HepG2 (cell line): Measurements from ENCODE around the gene ZNF771. TPM values are rescaled to one million over a fixed set of nuclear protein-coding genes. Genes with fewer than 3 reads are reported as not detected.

Experiments used
- EZH2 ChIP-seq: conservative IDR thresholded peaks from 2 replicates; pipeline ENCODE4 v1.6.1; 2012; ENCODE audit warnings: mild to moderate bottlenecking, low read depth, low read length, moderate library complexity
- FOXJ3 ChIP-seq: sonication (generic); formaldehyde crosslinking; IDR thresholded peaks from 2 replicates; pipeline ENCODE4 v1.4.0; 2020; ENCODE audit warnings: missing genetic modification reagents, mild to moderate bottlenecking, borderline replicate concordance
- TCF12 ChIP-seq, 2 experiments: fragments of 450-650 bp in 1 of 2; sonication (generic) in 1 of 2; formaldehyde crosslinking in 1 of 2; IDR thresholded peaks; 2 replicates each; pipeline versions ENCODE4 v1.6.1 to v1.8.0; 2017 to 2022; ENCODE audit warnings: antibody characterized with exemption in 1 of 2, mild to moderate bottlenecking in 1 of 2, missing genetic modification reagents in 1 of 2, moderate library complexity in 1 of 2
- TP53 ChIP-seq: sonication (generic); formaldehyde crosslinking; conservative IDR thresholded peaks from 2 replicates; pipeline ENCODE4 v1.4.0; 2020; ENCODE audit warnings: missing genetic modification reagents
- ZBTB21 ChIP-seq: sonication (generic); formaldehyde crosslinking; IDR thresholded peaks from 2 replicates; pipeline ENCODE4 v1.4.0; 2020; ENCODE audit warnings: missing genetic modification reagents
- ZFAT ChIP-seq: sonication (generic); formaldehyde crosslinking; conservative IDR thresholded peaks from 2 replicates; pipeline ENCODE4 v1.8.1; 2023; ENCODE audit warnings: missing genetic modification reagents, inconsistent platforms
- ZNF180 ChIP-seq: sonication (generic); formaldehyde crosslinking; IDR thresholded peaks from 2 replicates; pipeline ENCODE4 v1.4.0; 2020; ENCODE audit warnings: low read depth, missing genetic modification reagents, borderline replicate concordance
- ZNF430 ChIP-seq: sonication (generic); formaldehyde crosslinking; IDR thresholded peaks from 2 replicates; pipeline ENCODE4 v1.9.0; 2021; ENCODE audit warnings: mild to moderate bottlenecking, missing genetic modification reagents
- ZNF547 ChIP-seq: sonication (generic); formaldehyde crosslinking; IDR thresholded peaks from 2 replicates; pipeline ENCODE4 v1.5.1; 2020; ENCODE audit warnings: mild to moderate bottlenecking, missing genetic modification reagents
- ZNF616 ChIP-seq: sonication (generic); formaldehyde crosslinking; IDR thresholded peaks from 2 replicates; pipeline ENCODE4 v1.5.0; 2020; ENCODE audit warnings: low read depth, mild to moderate bottlenecking, missing genetic modification reagents
- ZNF703 ChIP-seq: sonication (generic); formaldehyde crosslinking; IDR thresholded peaks from 2 replicates; pipeline ENCODE4 v1.5.1; 2020; ENCODE audit warnings: missing genetic modification reagents, mild to moderate bottlenecking, moderate library complexity, borderline replicate concordance
- ZNF737 ChIP-seq: sonication (generic); formaldehyde crosslinking; IDR thresholded peaks from 2 replicates; pipeline ENCODE4 v1.5.0; 2020; ENCODE audit warnings: missing genetic modification reagents, mild to moderate bottlenecking, borderline replicate concordance
- polyA plus RNA-seq, 8 experiments: library from polyadenylated mRNA; depleted of rRNA in 3 of 8; stranded (reverse) in 7 of 8; unstranded in 1 of 8; fragments of >200 nt; fragmentation: Illumina TruSeq in 4 of 8; extraction: Trizol in 4 of 8; gene quantifications; 2 replicates each; pipeline versions ENCODE4 v1.2.1 to v1.2.3, GENCODE V29; 2011 to 2016; ENCODE audit warnings: low read depth in 4 of 8, missing spikeins in 1 of 8, mixed read lengths in 1 of 8; ENCODE audit not compliant: insufficient read depth in 1 of 8
- total RNA-seq, 5 experiments: library from RNA; depleted of rRNA; stranded (reverse); fragments of >200 nt; fragmentation: Illumina TruSeq; extraction: Trizol; gene quantifications; 2 replicates each; pipeline ENCODE4 v1.2.3, GENCODE V29; 2016; ENCODE audit warnings: low read depth in 1 of 5
- TF ChIP-seq, protein P1 (sequence below): sonication (generic); formaldehyde crosslinking; IDR thresholded peaks from 2 replicates; pipeline ENCODE4 v1.8.1; 2023; ENCODE audit warnings: mild to moderate bottlenecking, missing genetic modification reagents
- TF ChIP-seq, protein P2 (sequence below): sonication (generic); formaldehyde crosslinking; IDR thresholded peaks from 2 replicates; pipeline ENCODE4 v1.8.1; 2023; ENCODE audit warnings: missing genetic modification reagents, mild to moderate bottlenecking, borderline replicate concordance
- TF ChIP-seq, protein P3 (sequence below): sonication (generic); formaldehyde crosslinking; IDR thresholded peaks from 2 replicates; pipeline ENCODE4 v1.8.0; 2022; ENCODE audit warnings: missing genetic modification reagents, low read depth, mild to moderate bottlenecking, borderline replicate concordance
- TF ChIP-seq, protein P4 (sequence below): sonication (generic); formaldehyde crosslinking; IDR thresholded peaks from 2 replicates; pipeline ENCODE4 v1.4.0; 2020; ENCODE audit warnings: mild to moderate bottlenecking, missing genetic modification reagents, borderline replicate concordance
- TF ChIP-seq, protein P5 (sequence below): IDR thresholded peaks from 2 replicates; pipeline ENCODE4 v1.6.1; 2012; ENCODE audit warnings: low read length, improper control_type of control experiment

The ZNF771 gene
- total and polyA plus RNA-seq, 2 of the 13 experiments (the other 11 are each of a cell fraction or from before 2014, with no cell fraction given), result 5.0 to 11.8 TPM

DNA sequence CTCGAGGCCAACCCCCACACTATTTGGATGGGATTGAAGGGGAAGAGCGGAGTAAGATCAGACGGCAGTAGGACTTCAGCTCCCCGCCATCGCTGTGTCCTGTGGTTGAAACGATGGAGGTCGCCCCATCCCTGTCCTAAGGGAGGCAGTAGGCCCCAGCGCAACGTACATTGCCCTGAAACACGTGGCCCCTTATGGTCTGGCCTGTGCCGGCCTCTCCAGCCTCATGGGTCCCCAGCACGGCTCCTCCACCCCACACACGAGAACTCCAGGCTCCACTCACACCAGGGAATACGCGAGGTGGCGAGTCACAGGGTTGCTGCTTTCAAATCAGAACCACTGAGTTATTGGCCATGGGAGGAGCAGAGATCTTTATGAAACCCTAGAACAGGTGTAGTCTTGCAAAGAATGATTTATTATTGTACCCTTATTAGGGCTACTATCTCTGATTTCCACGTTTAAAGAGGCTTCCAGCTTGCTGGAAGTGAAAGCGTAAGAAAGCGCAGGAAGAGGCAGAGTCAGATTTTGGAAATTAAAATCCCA, 23.1 kb downstream of the ZNF771 start (continued):
- TF ChIP-seq ZNF430 (peak; percentile 54; the same call in 1 of the 2 replicates), ZNF737 (CRISPR knock-in tag) (0 out of 2 replicates have a peak, but pooled peaks have one; percentile 82), ZNF547 (CRISPR knock-in tag) (peak; percentile 37), ZBTB21 (CRISPR knock-in tag) (no peak), ZNF616 (CRISPR knock-in tag) (peak; percentile 63; the same call in 1 of the 2 replicates), FOXJ3 (CRISPR knock-in tag) (no peak; the same call in 1 of the 2 replicates), TCF12 (IDR thresholded peaks at IDR 0.05) (no peak), TCF12 (CRISPR knock-in tag; IDR thresholded peaks at IDR 0.05) (peak; percentile 60; the same call in 1 of the 2 replicates), ZNF180 (CRISPR knock-in tag) (no peak), ZFAT (CRISPR knock-in tag) (0 out of 2 replicates have a peak, but pooled peaks have one; percentile 64), EZH2 (no peak), TP53 (CRISPR knock-in tag) (no peak), ZNF703 (CRISPR knock-in tag) (no peak)
- TF ChIP-seq, protein P1, sequence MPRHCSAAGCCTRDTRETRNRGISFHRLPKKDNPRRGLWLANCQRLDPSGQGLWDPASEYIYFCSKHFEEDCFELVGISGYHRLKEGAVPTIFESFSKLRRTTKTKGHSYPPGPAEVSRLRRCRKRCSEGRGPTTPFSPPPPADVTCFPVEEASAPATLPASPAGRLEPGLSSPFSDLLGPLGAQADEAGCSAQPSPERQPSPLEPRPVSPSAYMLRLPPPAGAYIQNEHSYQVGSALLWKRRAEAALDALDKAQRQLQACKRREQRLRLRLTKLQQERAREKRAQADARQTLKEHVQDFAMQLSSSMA (CRISPR knock-in tag), result no peak
- TF ChIP-seq, protein P2, sequence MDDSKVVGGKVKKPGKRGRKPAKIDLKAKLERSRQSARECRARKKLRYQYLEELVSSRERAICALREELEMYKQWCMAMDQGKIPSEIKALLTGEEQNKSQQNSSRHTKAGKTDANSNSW (CRISPR knock-in tag), result peak; percentile 77; the same call in 1 of the 2 replicates
- TF ChIP-seq, protein P3, sequence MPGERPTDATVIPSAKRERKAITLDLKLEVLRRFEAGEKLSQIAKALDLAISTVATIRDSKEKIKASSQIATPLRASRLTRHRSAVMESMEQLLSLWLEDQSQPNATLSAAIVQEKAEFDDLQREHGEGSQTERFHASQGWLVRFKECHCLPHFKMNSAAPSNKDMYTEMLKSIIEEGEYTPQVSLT (CRISPR knock-in tag), result no peak
- TF ChIP-seq, protein P4, sequence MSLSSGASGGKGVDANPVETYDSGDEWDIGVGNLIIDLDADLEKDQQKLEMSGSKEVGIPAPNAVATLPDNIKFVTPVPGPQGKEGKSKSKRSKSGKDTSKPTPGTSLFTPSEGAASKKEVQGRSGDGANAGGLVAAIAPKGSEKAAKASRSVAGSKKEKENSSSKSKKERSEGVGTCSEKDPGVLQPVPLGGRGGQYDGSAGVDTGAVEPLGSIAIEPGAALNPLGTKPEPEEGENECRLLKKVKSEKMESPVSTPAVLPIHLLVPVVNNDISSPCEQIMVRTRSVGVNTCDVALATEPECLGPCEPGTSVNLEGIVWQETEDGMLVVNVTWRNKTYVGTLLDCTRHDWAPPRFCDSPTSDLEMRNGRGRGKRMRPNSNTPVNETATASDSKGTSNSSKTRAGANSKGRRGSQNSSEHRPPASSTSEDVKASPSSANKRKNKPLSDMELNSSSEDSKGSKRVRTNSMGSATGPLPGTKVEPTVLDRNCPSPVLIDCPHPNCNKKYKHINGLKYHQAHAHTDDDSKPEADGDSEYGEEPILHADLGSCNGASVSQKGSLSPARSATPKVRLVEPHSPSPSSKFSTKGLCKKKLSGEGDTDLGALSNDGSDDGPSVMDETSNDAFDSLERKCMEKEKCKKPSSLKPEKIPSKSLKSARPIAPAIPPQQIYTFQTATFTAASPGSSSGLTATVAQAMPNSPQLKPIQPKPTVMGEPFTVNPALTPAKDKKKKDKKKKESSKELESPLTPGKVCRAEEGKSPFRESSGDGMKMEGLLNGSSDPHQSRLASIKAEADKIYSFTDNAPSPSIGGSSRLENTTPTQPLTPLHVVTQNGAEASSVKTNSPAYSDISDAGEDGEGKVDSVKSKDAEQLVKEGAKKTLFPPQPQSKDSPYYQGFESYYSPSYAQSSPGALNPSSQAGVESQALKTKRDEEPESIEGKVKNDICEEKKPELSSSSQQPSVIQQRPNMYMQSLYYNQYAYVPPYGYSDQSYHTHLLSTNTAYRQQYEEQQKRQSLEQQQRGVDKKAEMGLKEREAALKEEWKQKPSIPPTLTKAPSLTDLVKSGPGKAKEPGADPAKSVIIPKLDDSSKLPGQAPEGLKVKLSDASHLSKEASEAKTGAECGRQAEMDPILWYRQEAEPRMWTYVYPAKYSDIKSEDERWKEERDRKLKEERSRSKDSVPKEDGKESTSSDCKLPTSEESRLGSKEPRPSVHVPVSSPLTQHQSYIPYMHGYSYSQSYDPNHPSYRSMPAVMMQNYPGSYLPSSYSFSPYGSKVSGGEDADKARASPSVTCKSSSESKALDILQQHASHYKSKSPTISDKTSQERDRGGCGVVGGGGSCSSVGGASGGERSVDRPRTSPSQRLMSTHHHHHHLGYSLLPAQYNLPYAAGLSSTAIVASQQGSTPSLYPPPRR (CRISPR knock-in tag), result peak; percentile 49; the same call in 1 of the 2 replicates
- TF ChIP-seq, protein P5, sequence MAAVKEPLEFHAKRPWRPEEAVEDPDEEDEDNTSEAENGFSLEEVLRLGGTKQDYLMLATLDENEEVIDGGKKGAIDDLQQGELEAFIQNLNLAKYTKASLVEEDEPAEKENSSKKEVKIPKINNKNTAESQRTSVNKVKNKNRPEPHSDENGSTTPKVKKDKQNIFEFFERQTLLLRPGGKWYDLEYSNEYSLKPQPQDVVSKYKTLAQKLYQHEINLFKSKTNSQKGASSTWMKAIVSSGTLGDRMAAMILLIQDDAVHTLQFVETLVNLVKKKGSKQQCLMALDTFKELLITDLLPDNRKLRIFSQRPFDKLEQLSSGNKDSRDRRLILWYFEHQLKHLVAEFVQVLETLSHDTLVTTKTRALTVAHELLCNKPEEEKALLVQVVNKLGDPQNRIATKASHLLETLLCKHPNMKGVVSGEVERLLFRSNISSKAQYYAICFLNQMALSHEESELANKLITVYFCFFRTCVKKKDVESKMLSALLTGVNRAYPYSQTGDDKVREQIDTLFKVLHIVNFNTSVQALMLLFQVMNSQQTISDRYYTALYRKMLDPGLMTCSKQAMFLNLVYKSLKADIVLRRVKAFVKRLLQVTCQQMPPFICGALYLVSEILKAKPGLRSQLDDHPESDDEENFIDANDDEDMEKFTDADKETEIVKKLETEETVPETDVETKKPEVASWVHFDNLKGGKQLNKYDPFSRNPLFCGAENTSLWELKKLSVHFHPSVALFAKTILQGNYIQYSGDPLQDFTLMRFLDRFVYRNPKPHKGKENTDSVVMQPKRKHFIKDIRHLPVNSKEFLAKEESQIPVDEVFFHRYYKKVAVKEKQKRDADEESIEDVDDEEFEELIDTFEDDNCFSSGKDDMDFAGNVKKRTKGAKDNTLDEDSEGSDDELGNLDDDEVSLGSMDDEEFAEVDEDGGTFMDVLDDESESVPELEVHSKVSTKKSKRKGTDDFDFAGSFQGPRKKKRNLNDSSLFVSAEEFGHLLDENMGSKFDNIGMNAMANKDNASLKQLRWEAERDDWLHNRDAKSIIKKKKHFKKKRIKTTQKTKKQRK, result no peak
